ENCODE results near the gene ACLY.
"Not testable (repeated sequence)": the region's sequence is repeated elsewhere in the genome, so short reads cannot be mapped to it uniquely, and the experiment has no call there.

DNA sequence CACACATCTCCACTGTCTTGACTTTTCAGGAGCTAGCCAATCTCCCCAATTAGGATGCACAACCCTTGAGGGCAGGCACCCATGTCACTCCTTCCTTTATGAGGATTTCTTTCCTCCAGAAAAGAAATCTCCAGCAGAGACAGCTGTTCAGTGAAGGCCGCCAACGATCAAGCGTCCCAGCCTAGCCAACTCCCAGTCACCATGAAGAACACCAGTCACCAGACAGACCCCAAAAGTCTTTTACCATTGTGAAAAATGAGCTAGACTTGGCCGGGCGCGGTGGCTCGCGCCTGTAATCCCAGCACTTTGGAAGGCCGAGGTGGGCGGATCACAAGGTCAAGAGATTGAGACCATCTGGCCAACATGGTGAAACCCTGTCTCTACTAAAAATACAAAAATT, 88.8 kb downstream of the ACLY start:
- TF ChIP-seq, protein P1, sequence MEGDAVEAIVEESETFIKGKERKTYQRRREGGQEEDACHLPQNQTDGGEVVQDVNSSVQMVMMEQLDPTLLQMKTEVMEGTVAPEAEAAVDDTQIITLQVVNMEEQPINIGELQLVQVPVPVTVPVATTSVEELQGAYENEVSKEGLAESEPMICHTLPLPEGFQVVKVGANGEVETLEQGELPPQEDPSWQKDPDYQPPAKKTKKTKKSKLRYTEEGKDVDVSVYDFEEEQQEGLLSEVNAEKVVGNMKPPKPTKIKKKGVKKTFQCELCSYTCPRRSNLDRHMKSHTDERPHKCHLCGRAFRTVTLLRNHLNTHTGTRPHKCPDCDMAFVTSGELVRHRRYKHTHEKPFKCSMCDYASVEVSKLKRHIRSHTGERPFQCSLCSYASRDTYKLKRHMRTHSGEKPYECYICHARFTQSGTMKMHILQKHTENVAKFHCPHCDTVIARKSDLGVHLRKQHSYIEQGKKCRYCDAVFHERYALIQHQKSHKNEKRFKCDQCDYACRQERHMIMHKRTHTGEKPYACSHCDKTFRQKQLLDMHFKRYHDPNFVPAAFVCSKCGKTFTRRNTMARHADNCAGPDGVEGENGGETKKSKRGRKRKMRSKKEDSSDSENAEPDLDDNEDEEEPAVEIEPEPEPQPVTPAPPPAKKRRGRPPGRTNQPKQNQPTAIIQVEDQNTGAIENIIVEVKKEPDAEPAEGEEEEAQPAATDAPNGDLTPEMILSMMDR (IDR thresholded peaks at IDR 0.05): not testable (repeated sequence)
- TF ChIP-seq, protein P2, sequence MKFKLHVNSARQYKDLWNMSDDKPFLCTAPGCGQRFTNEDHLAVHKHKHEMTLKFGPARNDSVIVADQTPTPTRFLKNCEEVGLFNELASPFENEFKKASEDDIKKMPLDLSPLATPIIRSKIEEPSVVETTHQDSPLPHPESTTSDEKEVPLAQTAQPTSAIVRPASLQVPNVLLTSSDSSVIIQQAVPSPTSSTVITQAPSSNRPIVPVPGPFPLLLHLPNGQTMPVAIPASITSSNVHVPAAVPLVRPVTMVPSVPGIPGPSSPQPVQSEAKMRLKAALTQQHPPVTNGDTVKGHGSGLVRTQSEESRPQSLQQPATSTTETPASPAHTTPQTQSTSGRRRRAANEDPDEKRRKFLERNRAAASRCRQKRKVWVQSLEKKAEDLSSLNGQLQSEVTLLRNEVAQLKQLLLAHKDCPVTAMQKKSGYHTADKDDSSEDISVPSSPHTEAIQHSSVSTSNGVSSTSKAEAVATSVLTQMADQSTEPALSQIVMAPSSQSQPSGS (CRISPR knock-in tag; IDR thresholded peaks at IDR 0.05; ENCODE audit: borderline replicate concordance, low read depth): not testable (repeated sequence)
- TF ChIP-seq FOXP1 (CRISPR knock-in tag; IDR thresholded peaks at IDR 0.05; ENCODE audit: borderline replicate concordance); ESRRA (CRISPR knock-in tag; IDR thresholded peaks at IDR 0.05; ENCODE audit: borderline replicate concordance); GRHL2 (CRISPR knock-in tag; IDR thresholded peaks at IDR 0.05; ENCODE audit: insufficient replicate concordance, severe bottlenecking); SP1 (CRISPR knock-in tag; conservative IDR thresholded peaks at IDR 0.05); TEAD4 (CRISPR knock-in tag; IDR thresholded peaks at IDR 0.05): not testable (repeated sequence)
- TF ChIP-seq, protein P3, sequence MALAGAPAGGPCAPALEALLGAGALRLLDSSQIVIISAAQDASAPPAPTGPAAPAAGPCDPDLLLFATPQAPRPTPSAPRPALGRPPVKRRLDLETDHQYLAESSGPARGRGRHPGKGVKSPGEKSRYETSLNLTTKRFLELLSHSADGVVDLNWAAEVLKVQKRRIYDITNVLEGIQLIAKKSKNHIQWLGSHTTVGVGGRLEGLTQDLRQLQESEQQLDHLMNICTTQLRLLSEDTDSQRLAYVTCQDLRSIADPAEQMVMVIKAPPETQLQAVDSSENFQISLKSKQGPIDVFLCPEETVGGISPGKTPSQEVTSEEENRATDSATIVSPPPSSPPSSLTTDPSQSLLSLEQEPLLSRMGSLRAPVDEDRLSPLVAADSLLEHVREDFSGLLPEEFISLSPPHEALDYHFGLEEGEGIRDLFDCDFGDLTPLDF (CRISPR knock-in tag; IDR thresholded peaks at IDR 0.05): not testable (repeated sequence)
- TF ChIP-seq, protein P4, sequence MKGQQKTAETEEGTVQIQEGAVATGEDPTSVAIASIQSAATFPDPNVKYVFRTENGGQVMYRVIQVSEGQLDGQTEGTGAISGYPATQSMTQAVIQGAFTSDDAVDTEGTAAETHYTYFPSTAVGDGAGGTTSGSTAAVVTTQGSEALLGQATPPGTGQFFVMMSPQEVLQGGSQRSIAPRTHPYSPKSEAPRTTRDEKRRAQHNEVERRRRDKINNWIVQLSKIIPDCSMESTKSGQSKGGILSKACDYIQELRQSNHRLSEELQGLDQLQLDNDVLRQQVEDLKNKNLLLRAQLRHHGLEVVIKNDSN (CRISPR knock-in tag; IDR thresholded peaks at IDR 0.05): not testable (repeated sequence)
- TF ChIP-seq, protein P5, sequence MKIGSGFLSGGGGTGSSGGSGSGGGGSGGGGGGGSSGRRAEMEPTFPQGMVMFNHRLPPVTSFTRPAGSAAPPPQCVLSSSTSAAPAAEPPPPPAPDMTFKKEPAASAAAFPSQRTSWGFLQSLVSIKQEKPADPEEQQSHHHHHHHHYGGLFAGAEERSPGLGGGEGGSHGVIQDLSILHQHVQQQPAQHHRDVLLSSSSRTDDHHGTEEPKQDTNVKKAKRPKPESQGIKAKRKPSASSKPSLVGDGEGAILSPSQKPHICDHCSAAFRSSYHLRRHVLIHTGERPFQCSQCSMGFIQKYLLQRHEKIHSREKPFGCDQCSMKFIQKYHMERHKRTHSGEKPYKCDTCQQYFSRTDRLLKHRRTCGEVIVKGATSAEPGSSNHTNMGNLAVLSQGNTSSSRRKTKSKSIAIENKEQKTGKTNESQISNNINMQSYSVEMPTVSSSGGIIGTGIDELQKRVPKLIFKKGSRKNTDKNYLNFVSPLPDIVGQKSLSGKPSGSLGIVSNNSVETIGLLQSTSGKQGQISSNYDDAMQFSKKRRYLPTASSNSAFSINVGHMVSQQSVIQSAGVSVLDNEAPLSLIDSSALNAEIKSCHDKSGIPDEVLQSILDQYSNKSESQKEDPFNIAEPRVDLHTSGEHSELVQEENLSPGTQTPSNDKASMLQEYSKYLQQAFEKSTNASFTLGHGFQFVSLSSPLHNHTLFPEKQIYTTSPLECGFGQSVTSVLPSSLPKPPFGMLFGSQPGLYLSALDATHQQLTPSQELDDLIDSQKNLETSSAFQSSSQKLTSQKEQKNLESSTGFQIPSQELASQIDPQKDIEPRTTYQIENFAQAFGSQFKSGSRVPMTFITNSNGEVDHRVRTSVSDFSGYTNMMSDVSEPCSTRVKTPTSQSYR (CRISPR knock-in tag; IDR thresholded peaks at IDR 0.05): not testable (repeated sequence)
